Erythroblast (primary cell): Measurements from ENCODE around the gene RAD54L2.
"Not testable (repeated sequence)": the region's sequence is repeated elsewhere in the genome, so short reads cannot be mapped to it uniquely, and the experiment has no call there.

Experiments used
- GATA1 ChIP-seq: IDR thresholded peaks from 2 replicates; pipeline ENCODE4 v1.6.1; 2011; ENCODE audit warnings: low read depth, mild to moderate bottlenecking, control low read depth, low read length, moderate library complexity
- POLR2A ChIP-seq: IDR thresholded peaks from 2 replicates; pipeline ENCODE4 v1.6.1; 2011; ENCODE audit warnings: mild to moderate bottlenecking, low read length

DNA sequence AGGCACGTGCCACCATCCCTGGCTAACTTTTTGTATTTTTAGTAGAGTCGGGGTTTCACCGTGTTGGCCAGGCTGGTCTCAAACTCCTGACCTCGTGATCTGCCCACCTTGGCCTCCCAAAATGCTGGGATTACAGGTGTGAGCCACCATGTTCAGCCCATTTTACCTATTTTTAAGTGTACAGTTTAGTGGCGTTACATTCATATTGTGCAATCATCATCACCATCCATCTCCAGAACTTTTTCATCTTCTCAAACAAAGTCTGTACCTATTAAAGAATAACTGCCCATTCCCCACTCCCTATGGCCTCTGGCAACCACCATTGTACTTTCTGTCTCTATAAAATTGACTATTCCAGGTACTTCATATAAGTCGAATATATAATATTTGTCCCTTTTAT is 13.6 kb upstream of the RAD54L2 start:
- TF ChIP-seq POLR2A, GATA1: not testable (repeated sequence)
